Measurements from ENCODE around the gene DOK4. TPM values are rescaled to one million over a fixed set of nuclear protein-coding genes. Genes with fewer than 3 reads are reported as not detected.

DOK4 gene
- total and polyA plus RNA-seq, 2 donors (not counting 1 experiment from before 2014, with no cell fraction given): 1.6 to 2.5 TPM

- no peaks in the 10 kb centered on the region for H3K27me3 ChIP-seq (replicated peaks in 1 of 4; ENCODE audit: control extremely low read depth in 1 of 4, control insufficient read depth in 3 of 4, insufficient read depth in 4 of 4, low read length in 3 of 4)
- intact Hi-C loops (cut with micrococcal nuclease): no loop called here
- Mint-ChIP-seq H3K9me3 (ENCODE audit: insufficient read depth) (no peaks in the 10 kb centered on the region), H3K27ac (no peak overlapping the region), H3K27me3 (peaks cover 3% of the 10 kb centered on the region), H3K4me3 (no peak overlapping the region), H3K4me1 (no peaks in the 10 kb centered on the region)
- no peak overlapping the region for H3K4me3 ChIP-seq (ENCODE audit: control extremely low read depth in 1 of 5, extremely low read depth in 1 of 5, insufficient read depth in 1 of 5, low read depth in 2 of 5, low read length in 4 of 5)
- POLR2A ChIA-PET: interaction anchor here (0.7 kb wide), 1 partner anchor 29 kb away, joined by 7 read pairs; no protein-coding TSS in a partner anchor
- TF ChIP-seq EZH2 (IDR thresholded peaks at IDR 0.05; ENCODE audit: borderline replicate concordance, insufficient read depth, low read depth, low read length, poor library complexity, severe bottlenecking) (no peak), CTCF (IDR thresholded peaks at IDR 0.05) (no peak)
- no peak overlapping the region for H3K9ac ChIP-seq (ENCODE audit: low read length)
- H3K4me1 ChIP-seq (ENCODE audit: control insufficient read depth in 2 of 2, insufficient read depth in 2 of 2, low read length in 2 of 2): no peaks in the 10 kb centered on the region
- H2AFZ ChIP-seq (ENCODE audit: insufficient read depth, low read depth, low read length, poor library complexity, severe bottlenecking): no peak overlapping the region
- peaks cover 0 to under 1% of the 10 kb centered on the region in 2 experiments for H3K36me3 ChIP-seq (replicated peaks in 1 of 2; ENCODE audit: control extremely low read depth in 1 of 2, control insufficient read depth in 1 of 2, extremely low read depth in 1 of 2, insufficient read depth in 2 of 2, low read length in 1 of 2)
- H3K4me2 ChIP-seq (replicated peaks; ENCODE audit: low read depth, low read length, poor library complexity, severe bottlenecking): no peak overlapping the region
- DNase-seq (no peak), ATAC-seq (ENCODE audit: low read depth) (no peak)
- H3K27ac ChIP-seq (ENCODE audit: low read length in 2 of 2): no peak overlapping the region
- H3K9me3 ChIP-seq (ENCODE audit: control extremely low read depth in 1 of 3, control insufficient read depth in 2 of 3, insufficient read depth in 1 of 3, low read length in 2 of 3): no peaks in the 10 kb centered on the region
- H4K20me1 ChIP-seq (ENCODE audit: control insufficient read depth, insufficient read depth, low read length, poor library complexity, severe bottlenecking): no peaks in the 10 kb centered on the region
- CTCF ChIA-PET: interaction anchor here (1.7 to 1.8 kb wide), 2 partner anchors 10 to 96 kb away, joined by 4 to 6 read pairs; no protein-coding TSS in a partner anchor
- 98% methylated on average over 14 of the region's 23 CpGs for WGBS (ENCODE audit: insufficient coverage)
- H3K79me2 ChIP-seq (ENCODE audit: control insufficient read depth, insufficient read depth, low read length): no peaks in the 10 kb centered on the region
These were observed 26.2 kb upstream of the DOK4 start for GRCh38 chr16:57512296-57513001.
